ENCODE results near the gene CKM.

DNA sequence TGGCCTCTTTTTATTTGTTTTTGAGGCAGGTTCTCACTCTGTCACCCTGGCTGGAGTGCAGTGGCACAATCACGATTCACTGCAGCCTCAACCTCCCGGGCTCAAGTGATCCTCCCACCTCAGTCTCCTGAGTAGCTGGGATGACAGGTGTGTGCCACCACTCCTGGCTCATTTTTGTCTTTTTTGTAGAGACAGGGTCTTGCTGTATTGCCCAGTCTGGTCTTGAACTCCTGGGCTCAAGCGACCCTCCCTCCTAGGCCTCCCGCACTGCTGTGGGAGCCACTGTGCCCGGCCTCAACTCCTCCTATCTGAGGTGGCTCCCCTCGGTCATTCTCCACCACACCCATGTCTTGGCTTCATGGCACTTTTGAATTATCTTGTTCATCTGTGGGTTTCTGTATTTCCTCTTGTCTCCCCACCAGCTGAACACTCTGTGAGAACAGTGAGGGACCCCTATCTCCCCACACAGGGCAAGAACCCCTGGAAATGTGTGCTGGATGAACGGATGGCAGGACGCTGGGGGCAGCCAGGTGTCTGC, 7.9 kb downstream of the CKM start:
- TF ChIP-seq, protein P1, sequence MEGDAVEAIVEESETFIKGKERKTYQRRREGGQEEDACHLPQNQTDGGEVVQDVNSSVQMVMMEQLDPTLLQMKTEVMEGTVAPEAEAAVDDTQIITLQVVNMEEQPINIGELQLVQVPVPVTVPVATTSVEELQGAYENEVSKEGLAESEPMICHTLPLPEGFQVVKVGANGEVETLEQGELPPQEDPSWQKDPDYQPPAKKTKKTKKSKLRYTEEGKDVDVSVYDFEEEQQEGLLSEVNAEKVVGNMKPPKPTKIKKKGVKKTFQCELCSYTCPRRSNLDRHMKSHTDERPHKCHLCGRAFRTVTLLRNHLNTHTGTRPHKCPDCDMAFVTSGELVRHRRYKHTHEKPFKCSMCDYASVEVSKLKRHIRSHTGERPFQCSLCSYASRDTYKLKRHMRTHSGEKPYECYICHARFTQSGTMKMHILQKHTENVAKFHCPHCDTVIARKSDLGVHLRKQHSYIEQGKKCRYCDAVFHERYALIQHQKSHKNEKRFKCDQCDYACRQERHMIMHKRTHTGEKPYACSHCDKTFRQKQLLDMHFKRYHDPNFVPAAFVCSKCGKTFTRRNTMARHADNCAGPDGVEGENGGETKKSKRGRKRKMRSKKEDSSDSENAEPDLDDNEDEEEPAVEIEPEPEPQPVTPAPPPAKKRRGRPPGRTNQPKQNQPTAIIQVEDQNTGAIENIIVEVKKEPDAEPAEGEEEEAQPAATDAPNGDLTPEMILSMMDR (IDR thresholded peaks at IDR 0.05) = no peak
- TF ChIP-seq EP300 (IDR thresholded peaks at IDR 0.05) (no peak), POLR2A (IDR thresholded peaks at IDR 0.05; ENCODE audit: low read depth) (no peak)
